ENCODE measurements around the gene ZEB2.

- TF ChIP-seq NPAS2 (CRISPR knock-in tag; IDR thresholded peaks at IDR 0.05; ENCODE audit: borderline replicate concordance) (no peak), EZH2 (conservative IDR thresholded peaks at IDR 0.05; ENCODE audit: low read depth, low read length) (no peak), REST (IDR thresholded peaks at IDR 0.05; ENCODE audit: borderline replicate concordance in 1 of 2, low read depth in 1 of 2, low read length in 2 of 2) (no peak), HOXA5 (CRISPR knock-in tag; IDR thresholded peaks at IDR 0.05) (no peak), FOXO4 (CRISPR knock-in tag; conservative IDR thresholded peaks at IDR 0.05) (no peak), POLR2AphosphoS5 (IDR thresholded peaks at IDR 0.05; ENCODE audit: low read depth, low read length) (no peak), CTCF (CRISPR knock-in tag; IDR thresholded peaks at IDR 0.05) (no peak), PTBP1 (IDR thresholded peaks at IDR 0.05; ENCODE audit: low read depth, low read length, poor library complexity, severe bottlenecking) (no peak), KDM4B (CRISPR knock-in tag; IDR thresholded peaks at IDR 0.05) (no peak), NR1H2 (CRISPR knock-in tag; IDR thresholded peaks at IDR 0.05; ENCODE audit: borderline replicate concordance, low read depth) (no peak), ZNF572 (CRISPR knock-in tag; IDR thresholded peaks at IDR 0.05) (no peak), AHDC1 (CRISPR knock-in tag; IDR thresholded peaks at IDR 0.05; ENCODE audit: borderline replicate concordance) (no peak), ZKSCAN8 (CRISPR knock-in tag; IDR thresholded peaks at IDR 0.05; ENCODE audit: borderline replicate concordance) (no peak), NR2F6 (IDR thresholded peaks at IDR 0.05) (no peak), NR2F6 (CRISPR knock-in tag; IDR thresholded peaks at IDR 0.05) (no peak)
These were observed 161.4 kb downstream of the ZEB2 start for GRCh38 chr2:144358374-144358964.

Data from HepG2 (cell line).